NOMO-1 treated with dmso at 0.1 percent for 144 hours (cell line): ENCODE data around the gene SRPK2.

ENCODE experiments used
- DNase-seq: peaks from one replicate; lab custom pipeline; 2025; ENCODE audit not compliant: unreplicated experiment; lab: John Stamatoyannopoulos, UW

SRPK2 gene

GRCh38 chr7:105151152-105151551 lies 237.6 kb downstream of the SRPK2 start:
- DNase-seq, result no peak

- no peak for DNase-seq
Observed at GRCh38 chr7:105149827-105150226, 238.9 kb downstream of the SRPK2 start.

- DNase-seq, result no peak
Observed at GRCh38 chr7:105141068-105141467, 247.7 kb downstream of the SRPK2 start.

- DNase-seq, result no peak
Observed at GRCh38 chr7:105139381-105139780, 249.3 kb downstream of the SRPK2 start.

GRCh38 chr7:105137898-105138297 lies 250.8 kb downstream of the SRPK2 start:
- no peak for DNase-seq

- no peak for DNase-seq
Observed at GRCh38 chr7:105136221-105136620, 252.5 kb downstream of the SRPK2 start.

GRCh38 chr7:105133986-105134655 lies 254.6 kb downstream of the SRPK2 start:
- no peak for DNase-seq

- DNase-seq, result no peak
Observed at GRCh38 chr7:105133358-105133757, 255.4 kb downstream of the SRPK2 start.

GRCh38 chr7:105132835-105133234 lies 255.9 kb downstream of the SRPK2 start:
- DNase-seq, result no peak

GRCh38 chr7:105132335-105132734 lies 256.4 kb downstream of the SRPK2 start:
- no peak for DNase-seq

- no peak for DNase-seq
Observed at GRCh38 chr7:105131890-105132289, 256.8 kb downstream of the SRPK2 start.

- no peak for DNase-seq
Observed at GRCh38 chr7:105131033-105131656, 257.6 kb downstream of the SRPK2 start.

- no peak for DNase-seq
Observed at GRCh38 chr7:105130580-105130979, 258.1 kb downstream of the SRPK2 start.

- no peak for DNase-seq
Observed at GRCh38 chr7:105130048-105130447, 258.7 kb downstream of the SRPK2 start.

- no peak for DNase-seq
Observed at GRCh38 chr7:105127179-105127578, 261.5 kb downstream of the SRPK2 start.

GRCh38 chr7:105126436-105126975 lies 262.2 kb downstream of the SRPK2 start:
- no peak for DNase-seq

- DNase-seq, result no peak
Observed at GRCh38 chr7:105125745-105126144, 263.0 kb downstream of the SRPK2 start.

- DNase-seq, result no peak
Observed at GRCh38 chr7:105122619-105123018, 266.1 kb downstream of the SRPK2 start.

GRCh38 chr7:105118612-105119600 lies 269.8 kb downstream of the SRPK2 start:
- DNase-seq, result no peak

- DNase-seq, result no peak
Observed at GRCh38 chr7:105112440-105113418, 276.0 kb downstream of the SRPK2 start.
